ENCODE results near the gene FBXO42. TPM values are rescaled to one million over a fixed set of nuclear protein-coding genes. Genes with fewer than 3 reads are reported as not detected.
A peak's percentile ranks its signal among the peaks of the same experiment; 100 is the strongest.

FBXO42 gene
- total and polyA plus RNA-seq, 2 of the 13 experiments (the other 11 are each of a cell fraction or from before 2014, with no cell fraction given): 7.6 to 17.5 TPM

DNA sequence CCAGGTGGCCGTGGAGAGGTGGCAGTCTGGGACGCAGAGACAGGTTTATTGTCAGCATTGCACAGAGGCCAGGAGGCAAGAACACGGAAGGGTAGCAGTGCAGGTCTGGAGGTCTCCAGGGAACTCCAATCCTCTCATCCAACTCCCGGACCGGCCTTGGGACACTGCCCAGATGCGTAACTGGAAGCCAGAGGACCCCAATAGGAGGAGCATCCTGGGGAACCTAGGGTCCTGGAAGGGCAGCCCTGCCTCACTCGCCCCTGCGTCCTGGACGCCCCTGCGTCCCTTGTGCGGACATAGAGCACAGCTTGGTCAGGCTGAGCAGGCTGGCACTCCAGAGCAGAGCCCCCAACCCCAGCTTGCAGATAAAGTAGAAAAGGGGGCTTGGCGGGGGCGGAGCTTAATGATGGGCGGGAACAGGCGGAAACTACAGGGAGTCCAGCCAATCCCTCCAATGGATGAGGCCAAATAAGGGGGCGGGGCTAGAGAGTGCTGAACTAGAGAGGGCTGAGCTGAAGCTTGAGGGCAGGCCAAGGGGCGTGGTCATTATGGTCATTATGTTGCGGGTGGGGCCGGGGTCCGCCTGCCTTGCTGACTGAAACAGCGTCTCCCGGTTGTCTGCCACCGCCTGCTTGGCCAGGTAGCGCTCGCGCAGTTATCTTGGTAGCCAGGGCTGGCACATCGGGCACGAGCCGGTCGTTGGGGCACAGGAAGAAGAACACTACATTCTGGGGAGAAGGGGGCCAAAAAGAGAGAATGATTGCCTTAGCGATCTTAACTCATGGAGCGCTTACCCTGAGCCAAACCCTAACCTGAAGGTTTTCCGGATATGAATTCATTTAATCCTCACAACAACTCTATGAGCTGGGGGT, 136.2 kb downstream of the FBXO42 start:
- intact Hi-C loops (cut with micrococcal nuclease; ENCODE audit: unreplicated experiment): no loop called here
- CTCF ChIA-PET (ENCODE audit: low intra/inter-chr PET ratio, low total read pairs): no interaction called here
- TF ChIP-seq, protein P1, sequence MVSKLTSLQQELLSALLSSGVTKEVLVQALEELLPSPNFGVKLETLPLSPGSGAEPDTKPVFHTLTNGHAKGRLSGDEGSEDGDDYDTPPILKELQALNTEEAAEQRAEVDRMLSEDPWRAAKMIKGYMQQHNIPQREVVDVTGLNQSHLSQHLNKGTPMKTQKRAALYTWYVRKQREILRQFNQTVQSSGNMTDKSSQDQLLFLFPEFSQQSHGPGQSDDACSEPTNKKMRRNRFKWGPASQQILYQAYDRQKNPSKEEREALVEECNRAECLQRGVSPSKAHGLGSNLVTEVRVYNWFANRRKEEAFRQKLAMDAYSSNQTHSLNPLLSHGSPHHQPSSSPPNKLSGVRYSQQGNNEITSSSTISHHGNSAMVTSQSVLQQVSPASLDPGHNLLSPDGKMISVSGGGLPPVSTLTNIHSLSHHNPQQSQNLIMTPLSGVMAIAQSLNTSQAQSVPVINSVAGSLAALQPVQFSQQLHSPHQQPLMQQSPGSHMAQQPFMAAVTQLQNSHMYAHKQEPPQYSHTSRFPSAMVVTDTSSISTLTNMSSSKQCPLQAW (CRISPR knock-in tag; IDR thresholded peaks at IDR 0.05): no peak
- TF ChIP-seq, protein P2, sequence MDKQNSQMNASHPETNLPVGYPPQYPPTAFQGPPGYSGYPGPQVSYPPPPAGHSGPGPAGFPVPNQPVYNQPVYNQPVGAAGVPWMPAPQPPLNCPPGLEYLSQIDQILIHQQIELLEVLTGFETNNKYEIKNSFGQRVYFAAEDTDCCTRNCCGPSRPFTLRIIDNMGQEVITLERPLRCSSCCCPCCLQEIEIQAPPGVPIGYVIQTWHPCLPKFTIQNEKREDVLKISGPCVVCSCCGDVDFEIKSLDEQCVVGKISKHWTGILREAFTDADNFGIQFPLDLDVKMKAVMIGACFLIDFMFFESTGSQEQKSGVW (CRISPR knock-in tag; IDR thresholded peaks at IDR 0.05; ENCODE audit: borderline replicate concordance): no peak
- TF ChIP-seq ZNF460 (CRISPR knock-in tag; IDR thresholded peaks at IDR 0.05; ENCODE audit: borderline replicate concordance): no peak
- TF ChIP-seq GFI1 (CRISPR knock-in tag; IDR thresholded peaks at IDR 0.05; ENCODE audit: borderline replicate concordance): no peak
- TF ChIP-seq JARID2 (CRISPR knock-in tag; IDR thresholded peaks at IDR 0.05; ENCODE audit: insufficient replicate concordance): no peak
- TF ChIP-seq, protein P3, sequence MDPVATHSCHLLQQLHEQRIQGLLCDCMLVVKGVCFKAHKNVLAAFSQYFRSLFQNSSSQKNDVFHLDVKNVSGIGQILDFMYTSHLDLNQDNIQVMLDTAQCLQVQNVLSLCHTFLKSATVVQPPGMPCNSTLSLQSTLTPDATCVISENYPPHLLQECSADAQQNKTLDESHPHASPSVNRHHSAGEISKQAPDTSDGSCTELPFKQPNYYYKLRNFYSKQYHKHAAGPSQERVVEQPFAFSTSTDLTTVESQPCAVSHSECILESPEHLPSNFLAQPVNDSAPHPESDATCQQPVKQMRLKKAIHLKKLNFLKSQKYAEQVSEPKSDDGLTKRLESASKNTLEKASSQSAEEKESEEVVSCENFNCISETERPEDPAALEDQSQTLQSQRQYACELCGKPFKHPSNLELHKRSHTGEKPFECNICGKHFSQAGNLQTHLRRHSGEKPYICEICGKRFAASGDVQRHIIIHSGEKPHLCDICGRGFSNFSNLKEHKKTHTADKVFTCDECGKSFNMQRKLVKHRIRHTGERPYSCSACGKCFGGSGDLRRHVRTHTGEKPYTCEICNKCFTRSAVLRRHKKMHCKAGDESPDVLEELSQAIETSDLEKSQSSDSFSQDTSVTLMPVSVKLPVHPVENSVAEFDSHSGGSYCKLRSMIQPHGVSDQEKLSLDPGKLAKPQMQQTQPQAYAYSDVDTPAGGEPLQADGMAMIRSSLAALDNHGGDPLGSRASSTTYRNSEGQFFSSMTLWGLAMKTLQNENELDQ (CRISPR knock-in tag; IDR thresholded peaks at IDR 0.05; ENCODE audit: borderline replicate concordance): no peak
- TF ChIP-seq ELF3 (CRISPR knock-in tag; IDR thresholded peaks at IDR 0.05): no peak
- no peak for TF ChIP-seq ZNF562 (CRISPR knock-in tag; IDR thresholded peaks at IDR 0.05; ENCODE audit: borderline replicate concordance)
- no peak for TF ChIP-seq SMARCE1 (IDR thresholded peaks at IDR 0.05; ENCODE audit: borderline replicate concordance)
- TF ChIP-seq ZC3H13 (CRISPR knock-in tag; IDR thresholded peaks at IDR 0.05): no peak
- no peak for TF ChIP-seq MXI1 (IDR thresholded peaks at IDR 0.05; ENCODE audit: borderline replicate concordance, low read depth, low read length)
- TF ChIP-seq, protein P4, sequence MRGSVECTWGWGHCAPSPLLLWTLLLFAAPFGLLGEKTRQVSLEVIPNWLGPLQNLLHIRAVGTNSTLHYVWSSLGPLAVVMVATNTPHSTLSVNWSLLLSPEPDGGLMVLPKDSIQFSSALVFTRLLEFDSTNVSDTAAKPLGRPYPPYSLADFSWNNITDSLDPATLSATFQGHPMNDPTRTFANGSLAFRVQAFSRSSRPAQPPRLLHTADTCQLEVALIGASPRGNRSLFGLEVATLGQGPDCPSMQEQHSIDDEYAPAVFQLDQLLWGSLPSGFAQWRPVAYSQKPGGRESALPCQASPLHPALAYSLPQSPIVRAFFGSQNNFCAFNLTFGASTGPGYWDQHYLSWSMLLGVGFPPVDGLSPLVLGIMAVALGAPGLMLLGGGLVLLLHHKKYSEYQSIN (CRISPR knock-in tag; IDR thresholded peaks at IDR 0.05; ENCODE audit: borderline replicate concordance): no peak
- no peak for TF ChIP-seq ZSCAN9 (CRISPR knock-in tag; IDR thresholded peaks at IDR 0.05; ENCODE audit: borderline replicate concordance)
- TF ChIP-seq TBX3 (IDR thresholded peaks at IDR 0.05; ENCODE audit: borderline replicate concordance): no peak
- TF ChIP-seq, protein P5, sequence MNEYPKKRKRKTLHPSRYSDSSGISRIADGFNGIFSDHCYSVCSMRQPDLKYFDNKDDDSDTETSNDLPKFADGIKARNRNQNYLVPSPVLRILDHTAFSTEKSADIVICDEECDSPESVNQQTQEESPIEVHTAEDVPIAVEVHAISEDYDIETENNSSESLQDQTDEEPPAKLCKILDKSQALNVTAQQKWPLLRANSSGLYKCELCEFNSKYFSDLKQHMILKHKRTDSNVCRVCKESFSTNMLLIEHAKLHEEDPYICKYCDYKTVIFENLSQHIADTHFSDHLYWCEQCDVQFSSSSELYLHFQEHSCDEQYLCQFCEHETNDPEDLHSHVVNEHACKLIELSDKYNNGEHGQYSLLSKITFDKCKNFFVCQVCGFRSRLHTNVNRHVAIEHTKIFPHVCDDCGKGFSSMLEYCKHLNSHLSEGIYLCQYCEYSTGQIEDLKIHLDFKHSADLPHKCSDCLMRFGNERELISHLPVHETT (CRISPR knock-in tag; conservative IDR thresholded peaks at IDR 0.05): no peak
- no peak for TF ChIP-seq SETDB1 (CRISPR knock-in tag; IDR thresholded peaks at IDR 0.05; ENCODE audit: borderline replicate concordance)

More for the DNA sequence above, 136.2 kb downstream of the FBXO42 start:
- Histone ChIP-seq H3K36me3 (replicated peaks in 1 of 2; ENCODE audit: control insufficient read depth in 1 of 2, insufficient read depth in 2 of 2, low read length in 2 of 2) (no peaks in the 10 kb centered on the region), H3K27ac (ENCODE audit: extremely low read length, insufficient read depth, low read length) (no peak overlapping the region), H3K4me3 (replicated peaks in 1 of 3; ENCODE audit: insufficient read depth in 1 of 3, low read depth in 2 of 3, low read length in 3 of 3) (peak overlapping the region in 1 of 3 experiments; percentile 78; a peak in 1 of 6 replicates), H4K20me1 (ENCODE audit: insufficient read depth, low read length) (no peaks in the 10 kb centered on the region), H3K79me2 (ENCODE audit: insufficient read depth, low read length) (no peaks in the 10 kb centered on the region), H2AFZ (ENCODE audit: low read length) (no peak overlapping the region), H3K9me3 (ENCODE audit: low read length) (no peaks in the 10 kb centered on the region), H3K4me2 (ENCODE audit: low read depth, low read length) (peak overlapping the region; percentile 94), H3K9ac (ENCODE audit: insufficient read depth, low read depth, low read length) (no peak overlapping the region), H3K27me3 (ENCODE audit: control insufficient read depth in 1 of 2, insufficient read depth in 2 of 2, low read length in 2 of 2) (peaks cover under 1 to 14% of the 10 kb centered on the region in 2 experiments; a peak in 3 of 5 replicates), H3K4me1 (ENCODE audit: insufficient read depth, low read length) (peaks cover 40% of the 10 kb centered on the region)
- POLR2A ChIA-PET: interaction anchor here (1.2 to 1.8 kb wide), 2 partner anchors 9 to 10 kb away, joined by 3 to 19 read pairs; no protein-coding TSS in a partner anchor
- BruUV-seq (replicated peaks): no TSS peak
- DNase-seq (ENCODE audit: low spot score): peak; percentile 61
- 0 out of 3 replicates have a peak, but pooled peaks have one; percentile 5 for ATAC-seq
- WGBS (ENCODE audit: low lambda C conversion rate): 55% methylated on average over 28 of the region's 33 CpGs
- no peak for FAIRE-seq
- in situ Hi-C loops (cut with HindIII; ENCODE audit: extremely low pct_ligation_motif_present, low pct_unique_long_range_greater_than_20kb): no loop called here
